GM12878 (cell line): ENCODE results near the gene ZPBP2.

Experiments
- EED ChIP-seq: sonication (generic); IDR thresholded peaks from 2 replicates; pipeline ENCODE4 v1.6.1; 2016; ENCODE audit warnings: antibody characterized with exemption, low read depth
- EP300 ChIP-seq, 2 experiments: fragments of 150-350 bp in 1 of 2; IDR thresholded peaks; 2 replicates each; pipeline ENCODE4 v1.6.1; 2011 to 2012; ENCODE audit warnings: low read depth in 2 of 2, low read length in 2 of 2, borderline replicate concordance in 1 of 2, improper control_type of control experiment in 1 of 2, inconsistent platforms in 1 of 2; ENCODE audit not compliant: control insufficient read depth in 1 of 2
- ETV6 ChIP-seq, 2 experiments: fragments of 450-650 bp in 1 of 2; IDR thresholded peaks in 1 of 2; conservative IDR thresholded peaks in 1 of 2; 2 replicates each; pipeline ENCODE4 v1.6.1; 2014; ENCODE audit warnings: antibody characterized with exemption in 1 of 2, borderline replicate concordance in 1 of 2, low read depth in 1 of 2, mild to moderate bottlenecking in 1 of 2, moderate library complexity in 1 of 2
- HDAC2 ChIP-seq: fragments of 200-600 bp; sonication (generic); IDR thresholded peaks from 2 replicates; pipeline ENCODE4 v1.6.1; 2017
- MTA2 ChIP-seq: fragments of 450-650 bp; IDR thresholded peaks from 2 replicates; pipeline ENCODE4 v1.6.1; 2016; ENCODE audit warnings: low read depth, mild to moderate bottlenecking, moderate library complexity
- POLR2A ChIP-seq: IDR thresholded peaks from 2 replicates; pipeline ENCODE4 v1.6.1; 2011; ENCODE audit warnings: low read depth, mild to moderate bottlenecking, low read length
- SMAD5 ChIP-seq: IDR thresholded peaks from 2 replicates; pipeline ENCODE4 v1.6.1; 2016; ENCODE audit warnings: antibody characterized with exemption, low read depth
- SRF ChIP-seq, 2 experiments: IDR thresholded peaks; 2 replicates each; pipeline ENCODE4 v1.6.1; 2011; ENCODE audit warnings: low read depth in 2 of 2, low read length in 2 of 2, mild to moderate bottlenecking in 1 of 2, moderate library complexity in 1 of 2
- TF ChIP-seq, protein P1 (sequence below): fragments of 450-650 bp; formaldehyde crosslinking; IDR thresholded peaks from 2 replicates; pipeline ENCODE4 v1.4.0; 2022; ENCODE audit warnings: mild to moderate bottlenecking, moderate library complexity
- TF ChIP-seq, protein P2 (sequence below): fragments of 450-650 bp; IDR thresholded peaks from 2 replicates; pipeline ENCODE4 v1.6.1; 2017; ENCODE audit warnings: antibody characterized with exemption, mild to moderate bottlenecking, moderate library complexity
- TF ChIP-seq, protein P3 (sequence below), 3 experiments: IDR thresholded peaks in 2 of 3; conservative IDR thresholded peaks in 1 of 3; 2 replicates each; pipeline ENCODE4 v1.5.1; 2011; ENCODE audit warnings: low read depth in 3 of 3, low read length in 3 of 3, mild to moderate bottlenecking in 3 of 3, control low read depth in 2 of 3, moderate library complexity in 2 of 3, inconsistent platforms in 1 of 3, mixed read lengths in 1 of 3; ENCODE audit not compliant: control insufficient read depth in 2 of 3, insufficient read depth in 1 of 3; ENCODE audit errors: extremely low read depth in 1 of 3

GRCh38 chr17:39831588-39831987, 36.4 kb upstream of the ZPBP2 start:
- TF ChIP-seq POLR2A (no peak), EED (no peak), HDAC2 (no peak), MTA2 (no peak), ETV6 (conservative IDR thresholded peaks at IDR 0.05 in 1 of 2, IDR thresholded peaks at IDR 0.05 in 1 of 2; ENCODE audit: borderline replicate concordance in 1 of 2, low read depth in 1 of 2) (no peak), SMAD5 (no peak), SRF (IDR thresholded peaks at IDR 0.05; ENCODE audit: low read depth in 2 of 2, low read length in 2 of 2) (no peak), EP300 (IDR thresholded peaks at IDR 0.05; ENCODE audit: borderline replicate concordance in 1 of 2, control insufficient read depth in 1 of 2, low read depth in 2 of 2, low read length in 2 of 2) (no peak)
- TF ChIP-seq, protein P1, sequence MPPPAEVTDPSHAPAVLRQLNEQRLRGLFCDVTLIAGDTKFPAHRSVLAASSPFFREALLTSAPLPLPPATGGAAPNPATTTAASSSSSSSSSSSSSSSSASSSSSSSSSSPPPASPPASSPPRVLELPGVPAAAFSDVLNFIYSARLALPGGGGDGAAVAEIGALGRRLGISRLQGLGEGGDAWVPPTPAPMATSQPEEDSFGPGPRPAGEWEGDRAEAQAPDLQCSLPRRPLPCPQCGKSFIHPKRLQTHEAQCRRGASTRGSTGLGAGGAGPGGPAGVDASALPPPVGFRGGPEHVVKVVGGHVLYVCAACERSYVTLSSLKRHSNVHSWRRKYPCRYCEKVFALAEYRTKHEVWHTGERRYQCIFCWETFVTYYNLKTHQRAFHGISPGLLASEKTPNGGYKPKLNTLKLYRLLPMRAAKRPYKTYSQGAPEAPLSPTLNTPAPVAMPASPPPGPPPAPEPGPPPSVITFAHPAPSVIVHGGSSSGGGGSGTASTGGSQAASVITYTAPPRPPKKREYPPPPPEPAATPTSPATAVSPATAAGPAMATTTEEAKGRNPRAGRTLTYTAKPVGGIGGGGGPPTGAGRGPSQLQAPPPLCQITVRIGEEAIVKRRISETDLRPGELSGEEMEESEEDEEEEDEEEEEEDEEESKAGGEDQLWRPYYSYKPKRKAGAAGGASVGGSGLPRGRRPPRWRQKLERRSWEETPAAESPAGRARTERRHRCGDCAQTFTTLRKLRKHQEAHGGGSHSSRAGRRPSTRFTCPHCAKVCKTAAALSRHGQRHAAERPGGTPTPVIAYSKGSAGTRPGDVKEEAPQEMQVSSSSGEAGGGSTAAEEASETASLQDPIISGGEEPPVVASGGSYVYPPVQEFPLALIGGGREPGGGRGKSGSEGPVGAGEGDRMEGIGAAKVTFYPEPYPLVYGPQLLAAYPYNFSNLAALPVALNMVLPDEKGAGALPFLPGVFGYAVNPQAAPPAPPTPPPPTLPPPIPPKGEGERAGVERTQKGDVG (CRISPR knock-in tag): no peak
- TF ChIP-seq, protein P2, sequence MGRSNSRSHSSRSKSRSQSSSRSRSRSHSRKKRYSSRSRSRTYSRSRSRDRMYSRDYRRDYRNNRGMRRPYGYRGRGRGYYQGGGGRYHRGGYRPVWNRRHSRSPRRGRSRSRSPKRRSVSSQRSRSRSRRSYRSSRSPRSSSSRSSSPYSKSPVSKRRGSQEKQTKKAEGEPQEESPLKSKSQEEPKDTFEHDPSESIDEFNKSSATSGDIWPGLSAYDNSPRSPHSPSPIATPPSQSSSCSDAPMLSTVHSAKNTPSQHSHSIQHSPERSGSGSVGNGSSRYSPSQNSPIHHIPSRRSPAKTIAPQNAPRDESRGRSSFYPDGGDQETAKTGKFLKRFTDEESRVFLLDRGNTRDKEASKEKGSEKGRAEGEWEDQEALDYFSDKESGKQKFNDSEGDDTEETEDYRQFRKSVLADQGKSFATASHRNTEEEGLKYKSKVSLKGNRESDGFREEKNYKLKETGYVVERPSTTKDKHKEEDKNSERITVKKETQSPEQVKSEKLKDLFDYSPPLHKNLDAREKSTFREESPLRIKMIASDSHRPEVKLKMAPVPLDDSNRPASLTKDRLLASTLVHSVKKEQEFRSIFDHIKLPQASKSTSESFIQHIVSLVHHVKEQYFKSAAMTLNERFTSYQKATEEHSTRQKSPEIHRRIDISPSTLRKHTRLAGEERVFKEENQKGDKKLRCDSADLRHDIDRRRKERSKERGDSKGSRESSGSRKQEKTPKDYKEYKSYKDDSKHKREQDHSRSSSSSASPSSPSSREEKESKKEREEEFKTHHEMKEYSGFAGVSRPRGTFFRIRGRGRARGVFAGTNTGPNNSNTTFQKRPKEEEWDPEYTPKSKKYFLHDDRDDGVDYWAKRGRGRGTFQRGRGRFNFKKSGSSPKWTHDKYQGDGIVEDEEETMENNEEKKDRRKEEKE: no peak
- TF ChIP-seq, protein P3, sequence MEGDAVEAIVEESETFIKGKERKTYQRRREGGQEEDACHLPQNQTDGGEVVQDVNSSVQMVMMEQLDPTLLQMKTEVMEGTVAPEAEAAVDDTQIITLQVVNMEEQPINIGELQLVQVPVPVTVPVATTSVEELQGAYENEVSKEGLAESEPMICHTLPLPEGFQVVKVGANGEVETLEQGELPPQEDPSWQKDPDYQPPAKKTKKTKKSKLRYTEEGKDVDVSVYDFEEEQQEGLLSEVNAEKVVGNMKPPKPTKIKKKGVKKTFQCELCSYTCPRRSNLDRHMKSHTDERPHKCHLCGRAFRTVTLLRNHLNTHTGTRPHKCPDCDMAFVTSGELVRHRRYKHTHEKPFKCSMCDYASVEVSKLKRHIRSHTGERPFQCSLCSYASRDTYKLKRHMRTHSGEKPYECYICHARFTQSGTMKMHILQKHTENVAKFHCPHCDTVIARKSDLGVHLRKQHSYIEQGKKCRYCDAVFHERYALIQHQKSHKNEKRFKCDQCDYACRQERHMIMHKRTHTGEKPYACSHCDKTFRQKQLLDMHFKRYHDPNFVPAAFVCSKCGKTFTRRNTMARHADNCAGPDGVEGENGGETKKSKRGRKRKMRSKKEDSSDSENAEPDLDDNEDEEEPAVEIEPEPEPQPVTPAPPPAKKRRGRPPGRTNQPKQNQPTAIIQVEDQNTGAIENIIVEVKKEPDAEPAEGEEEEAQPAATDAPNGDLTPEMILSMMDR (IDR thresholded peaks at IDR 0.05 in 2 of 3, conservative IDR thresholded peaks at IDR 0.05 in 1 of 3; ENCODE audit: control insufficient read depth in 2 of 3, extremely low read depth in 1 of 3, insufficient read depth in 1 of 3, low read depth in 3 of 3, low read length in 3 of 3): no peak
